ENCODE measurements around the gene SAMHD1.
A peak's percentile ranks its signal among the peaks of the same experiment; 100 is the strongest.
"Not testable (repeated sequence)": the region's sequence is repeated elsewhere in the genome, so short reads cannot be mapped to it uniquely, and the experiment has no call there.

SAMHD1 gene

DNA sequence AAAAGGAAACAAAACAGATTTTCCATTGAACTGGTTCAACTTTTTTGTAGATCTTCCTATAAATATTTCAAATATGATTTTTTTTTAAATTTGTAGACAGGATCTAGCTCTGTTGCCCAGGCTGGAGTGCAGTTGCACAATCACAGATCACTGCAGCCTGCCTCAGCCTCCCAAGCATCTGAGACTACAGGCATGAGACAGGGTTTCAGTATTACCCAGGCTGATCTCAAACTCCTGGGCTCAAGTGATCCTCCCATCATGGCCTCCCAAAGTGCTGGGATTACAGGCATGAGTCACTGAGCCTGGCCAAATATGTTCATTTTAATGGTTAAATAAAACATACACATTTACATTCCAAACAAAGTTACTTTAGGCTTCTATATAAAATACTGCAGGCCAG lies 33.6 kb downstream of the SAMHD1 start:
- no peaks in the 10 kb centered on the region for H3K9me3 Mint-ChIP-seq
- no peak overlapping the region for H3K4me3 Mint-ChIP-seq
- no peaks in the 10 kb centered on the region for H3K27me3 Mint-ChIP-seq
- intact Hi-C loops (cut with micrococcal nuclease) = no loop called here
- H3K36me3 Mint-ChIP-seq (ENCODE audit: low read depth) = peaks cover 92% of the 10 kb centered on the region
- peaks cover 12% of the 10 kb centered on the region for H3K4me1 Mint-ChIP-seq (ENCODE audit: low read depth)
- no peak overlapping the region for H3K27ac Mint-ChIP-seq

GRCh38 chr20:36917240-36917639 lies 34.3 kb downstream of the SAMHD1 start:
- Mint-ChIP-seq H3K4me3 (no peak overlapping the region), H3K27ac (no peak overlapping the region)
- intact Hi-C loops (cut with micrococcal nuclease) = no loop called here

DNA sequence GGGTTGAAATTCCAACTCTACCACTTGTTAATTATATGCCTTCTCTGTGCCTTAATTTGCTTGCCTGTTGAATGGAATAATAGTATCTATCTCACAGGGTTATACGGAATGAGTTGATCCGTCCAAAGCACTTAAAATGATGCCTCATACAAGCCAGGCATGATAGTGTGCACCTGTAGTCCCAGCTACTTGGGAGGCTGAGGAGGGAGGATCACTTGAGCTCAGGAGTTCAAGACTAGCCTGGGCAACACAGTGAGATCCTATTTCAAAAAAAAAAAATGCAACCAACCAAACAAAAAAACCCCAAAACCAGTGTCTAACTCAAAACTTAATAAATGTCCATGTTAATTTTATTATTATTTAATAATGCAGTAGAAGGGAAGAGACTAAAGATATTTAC lies 35.3 kb downstream of the SAMHD1 start:
- no peaks in the 10 kb centered on the region for H3K27me3 Mint-ChIP-seq
- H3K9me3 Mint-ChIP-seq = no peaks in the 10 kb centered on the region
- no peak overlapping the region for H3K27ac Mint-ChIP-seq
- intact Hi-C loops (cut with micrococcal nuclease) = no loop called here
- no peak overlapping the region for H3K4me3 Mint-ChIP-seq
- H3K36me3 Mint-ChIP-seq (ENCODE audit: low read depth) = peaks cover 93% of the 10 kb centered on the region
- H3K4me1 Mint-ChIP-seq (ENCODE audit: low read depth) = peaks cover 6% of the 10 kb centered on the region

More at GRCh38 chr20:36917240-36917639, 34.3 kb downstream of the SAMHD1 start:
- peaks cover 92% of the 10 kb centered on the region for H3K36me3 Mint-ChIP-seq (ENCODE audit: low read depth)
- peaks cover 12% of the 10 kb centered on the region for H3K4me1 Mint-ChIP-seq (ENCODE audit: low read depth)
- H3K9me3 Mint-ChIP-seq = no peaks in the 10 kb centered on the region
- no peaks in the 10 kb centered on the region for H3K27me3 Mint-ChIP-seq

GRCh38 chr20:36908603-36909002 lies 42.9 kb downstream of the SAMHD1 start:
- intact Hi-C loops (cut with micrococcal nuclease) = no loop called here

DNA sequence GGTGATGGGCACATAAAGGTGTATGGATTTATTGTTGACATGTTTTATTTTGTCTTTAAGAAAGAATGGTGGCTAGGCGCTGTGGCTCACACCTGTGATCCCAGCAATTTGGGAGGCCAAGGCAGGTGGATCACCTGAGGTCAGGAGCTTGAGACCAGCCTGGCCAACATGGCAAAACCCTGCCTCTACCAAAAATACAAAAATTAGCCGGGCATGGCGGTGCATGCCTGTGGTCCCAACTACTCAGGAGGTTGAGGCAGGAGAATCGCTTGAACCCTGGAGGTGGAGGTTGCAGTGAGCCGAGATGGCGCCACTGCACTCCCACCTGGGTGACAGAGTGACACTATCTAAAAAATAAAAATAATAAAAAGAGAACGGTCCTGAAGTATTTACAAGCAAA lies 45.4 kb downstream of the SAMHD1 start:
- peaks cover 99% of the 10 kb centered on the region for H3K36me3 Mint-ChIP-seq (ENCODE audit: low read depth)
- H3K4me3 Mint-ChIP-seq; H3K27me3 Mint-ChIP-seq; H3K4me1 Mint-ChIP-seq (ENCODE audit: low read depth); H3K27ac Mint-ChIP-seq; H3K9me3 Mint-ChIP-seq; intact Hi-C loops (cut with micrococcal nuclease): not testable (repeated sequence)

More at GRCh38 chr20:36908603-36909002, 42.9 kb downstream of the SAMHD1 start:
- peaks cover 99% of the 10 kb centered on the region for H3K36me3 Mint-ChIP-seq (ENCODE audit: low read depth)
- no peaks in the 10 kb centered on the region for H3K9me3 Mint-ChIP-seq
- no peaks in the 10 kb centered on the region for H3K27me3 Mint-ChIP-seq
- no peak overlapping the region for H3K27ac Mint-ChIP-seq
- H3K4me1 Mint-ChIP-seq (ENCODE audit: low read depth) = no peaks in the 10 kb centered on the region
- H3K4me3 Mint-ChIP-seq = no peak overlapping the region

- H3K27ac Mint-ChIP-seq; H3K9me3 Mint-ChIP-seq; H3K4me1 Mint-ChIP-seq (ENCODE audit: low read depth); intact Hi-C loops (cut with micrococcal nuclease); H3K4me3 Mint-ChIP-seq; H3K27me3 Mint-ChIP-seq: not testable (repeated sequence)
- H3K36me3 Mint-ChIP-seq (ENCODE audit: low read depth) = peaks cover 100% of the 10 kb centered on the region
Observed at GRCh38 chr20:36905566-36905965, 45.9 kb downstream of the SAMHD1 start.

- no peaks in the 10 kb centered on the region for H3K4me1 Mint-ChIP-seq (ENCODE audit: low read depth)
- H3K9me3 Mint-ChIP-seq = no peaks in the 10 kb centered on the region
- no peak overlapping the region for H3K4me3 Mint-ChIP-seq
- peaks cover 100% of the 10 kb centered on the region for H3K36me3 Mint-ChIP-seq (ENCODE audit: low read depth)
- H3K27ac Mint-ChIP-seq = no peak overlapping the region
- H3K27me3 Mint-ChIP-seq = no peaks in the 10 kb centered on the region
- intact Hi-C loops (cut with micrococcal nuclease) = no loop called here
Observed at GRCh38 chr20:36904690-36905089, 46.8 kb downstream of the SAMHD1 start.

DNA sequence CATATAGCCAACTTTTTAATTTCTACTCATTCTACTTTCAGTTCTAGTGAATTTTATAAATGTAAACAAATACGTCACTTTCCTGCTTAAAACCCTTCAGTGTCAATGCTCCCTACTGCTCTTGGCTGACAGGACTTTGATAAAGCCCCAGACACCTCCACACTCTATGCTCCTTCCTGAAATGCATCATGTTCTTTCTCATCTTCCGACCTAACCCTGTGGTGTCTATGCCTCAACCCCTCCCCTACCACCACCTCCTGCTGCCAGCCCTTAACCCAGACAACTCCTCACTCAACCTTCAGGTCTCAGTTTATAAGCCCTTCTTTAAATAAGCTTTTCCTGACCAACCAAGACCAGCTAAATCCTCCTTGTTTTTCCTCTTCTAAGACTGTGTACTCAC lies 56.5 kb downstream of the SAMHD1 start:
- peaks cover 5% of the 10 kb centered on the region for H3K4me1 Mint-ChIP-seq (ENCODE audit: low read depth)
- no peaks in the 10 kb centered on the region for H3K27me3 Mint-ChIP-seq
- H3K4me3 Mint-ChIP-seq = no peak overlapping the region
- intact Hi-C loops (cut with micrococcal nuclease) = no loop called here
- H3K27ac Mint-ChIP-seq = no peak overlapping the region
- peaks cover 100% of the 10 kb centered on the region for H3K36me3 Mint-ChIP-seq (ENCODE audit: low read depth)
- no peaks in the 10 kb centered on the region for H3K9me3 Mint-ChIP-seq

DNA sequence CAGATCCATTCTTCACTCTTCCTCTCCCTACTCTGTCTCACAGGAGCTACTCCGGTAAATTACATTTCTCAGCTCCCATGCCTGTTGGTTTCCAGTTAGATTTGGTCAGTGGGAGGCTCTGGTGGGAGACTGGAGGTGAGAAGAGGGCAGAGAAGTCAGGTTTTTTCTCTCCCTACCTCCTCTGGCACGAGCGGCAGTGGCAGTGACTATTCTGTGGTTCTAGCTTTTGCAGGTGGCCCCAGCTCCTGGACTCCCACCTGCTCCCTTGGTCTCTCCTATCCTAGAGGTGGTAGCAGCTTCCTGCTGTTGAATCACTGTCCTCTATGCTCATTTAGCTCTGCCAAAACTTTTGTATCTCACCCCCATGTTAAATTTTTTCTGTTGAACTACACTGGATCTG lies 57.7 kb downstream of the SAMHD1 start:
- intact Hi-C loops (cut with micrococcal nuclease) = no loop called here
- H3K27me3 Mint-ChIP-seq = no peaks in the 10 kb centered on the region
- H3K9me3 Mint-ChIP-seq = no peaks in the 10 kb centered on the region
- H3K4me3 Mint-ChIP-seq = no peak overlapping the region
- no peak overlapping the region for H3K27ac Mint-ChIP-seq
- H3K4me1 Mint-ChIP-seq (ENCODE audit: low read depth) = peaks cover 5% of the 10 kb centered on the region
- H3K36me3 Mint-ChIP-seq (ENCODE audit: low read depth) = peaks cover 100% of the 10 kb centered on the region

GRCh38 chr20:36891211-36891610 lies 60.3 kb downstream of the SAMHD1 start:
- H3K36me3 Mint-ChIP-seq (ENCODE audit: low read depth) = peaks cover 87% of the 10 kb centered on the region
- no peak overlapping the region for H3K27ac Mint-ChIP-seq
- H3K4me3 Mint-ChIP-seq = no peak overlapping the region
- intact Hi-C loops (cut with micrococcal nuclease) = no loop called here
- no peaks in the 10 kb centered on the region for H3K27me3 Mint-ChIP-seq
- H3K4me1 Mint-ChIP-seq (ENCODE audit: low read depth) = peaks cover 28% of the 10 kb centered on the region
- no peaks in the 10 kb centered on the region for H3K9me3 Mint-ChIP-seq

- H3K4me3 Mint-ChIP-seq = no peak overlapping the region
- H3K4me1 Mint-ChIP-seq (ENCODE audit: low read depth) = peaks cover 34% of the 10 kb centered on the region
- no peak overlapping the region for H3K27ac Mint-ChIP-seq
- peaks cover 87% of the 10 kb centered on the region for H3K36me3 Mint-ChIP-seq (ENCODE audit: low read depth)
- no peaks in the 10 kb centered on the region for H3K9me3 Mint-ChIP-seq
- no peaks in the 10 kb centered on the region for H3K27me3 Mint-ChIP-seq
- intact Hi-C loops (cut with micrococcal nuclease) = no loop called here
Observed at GRCh38 chr20:36890586-36890985, 60.9 kb downstream of the SAMHD1 start.

- Mint-ChIP-seq H3K27me3 (no peaks in the 10 kb centered on the region), H3K27ac (no peak overlapping the region), H3K9me3 (no peaks in the 10 kb centered on the region), H3K36me3 (ENCODE audit: low read depth) (peaks cover 72% of the 10 kb centered on the region), H3K4me3 (no peak overlapping the region), H3K4me1 (ENCODE audit: low read depth) (peaks cover 47% of the 10 kb centered on the region)
- intact Hi-C loops (cut with micrococcal nuclease) = no loop called here
Observed at GRCh38 chr20:36888880-36889516, 62.5 kb downstream of the SAMHD1 start.

DNA sequence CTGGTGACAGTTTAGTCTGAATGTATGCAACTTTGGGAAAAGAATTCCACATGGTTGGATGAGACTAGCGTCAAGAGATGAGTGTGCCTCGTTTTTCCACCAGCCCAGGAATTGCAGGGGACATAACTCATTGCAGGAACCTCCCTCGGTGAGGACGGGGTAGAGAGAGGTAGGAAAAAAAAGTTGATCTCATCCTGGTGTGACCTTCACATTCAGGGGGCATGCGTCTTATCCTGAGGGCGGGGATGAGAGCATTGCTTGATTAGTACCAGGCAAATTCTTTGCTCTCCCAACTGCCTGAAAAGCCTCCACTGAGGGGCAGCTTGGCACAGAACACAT lies 63.8 kb downstream of the SAMHD1 start:
- Mint-ChIP-seq H3K4me1 (ENCODE audit: low read depth) (peaks cover 59% of the 10 kb centered on the region), H3K36me3 (ENCODE audit: low read depth) (peaks cover 69% of the 10 kb centered on the region), H3K9me3 (no peaks in the 10 kb centered on the region), H3K27me3 (no peaks in the 10 kb centered on the region), H3K27ac (peak overlapping the region; percentile 65), H3K4me3 (no peak overlapping the region)
- intact Hi-C loops (cut with micrococcal nuclease) = loop anchor here (2.0 kb wide), 1 partner anchor 53 kb away; no protein-coding TSS in a partner anchor

GRCh38 chr20:36886859-36887751 lies 64.4 kb downstream of the SAMHD1 start:
- H3K27me3 Mint-ChIP-seq = no peaks in the 10 kb centered on the region
- intact Hi-C loops (cut with micrococcal nuclease) = loop anchor here (2.0 kb wide), 1 partner anchor 52 kb away; no protein-coding TSS in a partner anchor
- H3K36me3 Mint-ChIP-seq (ENCODE audit: low read depth) = peaks cover 66% of the 10 kb centered on the region
- H3K4me3 Mint-ChIP-seq = peak overlapping the region; percentile 68
- peak overlapping the region; percentile 65 for H3K27ac Mint-ChIP-seq
- no peaks in the 10 kb centered on the region for H3K9me3 Mint-ChIP-seq
- H3K4me1 Mint-ChIP-seq (ENCODE audit: low read depth) = peaks cover 59% of the 10 kb centered on the region

Measured in dendritic cell treated with granulocyte-macrophage colony-stimulating factor and Interleukin-4, amounts not matched to agents 40 ng/mL and 50 ng/mL, for 4 days (primary cell).